Osteocyte (in vitro differentiated cells): ENCODE measurements around the gene TDRD12. TPM values are rescaled to one million over a fixed set of nuclear protein-coding genes. Genes with fewer than 3 reads are reported as not detected.
"Not testable (repeated sequence)": the region's sequence is repeated elsewhere in the genome, so short reads cannot be mapped to it uniquely, and the experiment has no call there.

Source experiments
- DNase-seq: peaks from one replicate; pipeline ENCODE4 v3.0.0; 2021; ENCODE audit warnings: mixed read lengths; ENCODE audit not compliant: unreplicated experiment; ENCODE audit errors: extremely low spot score
- H3K27ac Mint-ChIP-seq: one replicate; pipeline ENCODE4 v1.8.0; 2021; ENCODE audit warnings: mild to moderate bottlenecking, mixed read lengths; ENCODE audit not compliant: unreplicated experiment
- H3K27me3 Mint-ChIP-seq: one replicate; pipeline ENCODE4 v1.8.0; 2021; ENCODE audit warnings: mixed read lengths; ENCODE audit not compliant: unreplicated experiment
- H3K36me3 Mint-ChIP-seq: one replicate; pipeline ENCODE4 v1.8.0; 2021; ENCODE audit warnings: mixed read lengths; ENCODE audit not compliant: unreplicated experiment
- H3K4me1 Mint-ChIP-seq: one replicate; pipeline ENCODE4 v1.8.0; 2021; ENCODE audit warnings: mixed read lengths; ENCODE audit not compliant: unreplicated experiment
- H3K4me3 Mint-ChIP-seq: one replicate; pipeline ENCODE4 v1.8.0; 2021; ENCODE audit warnings: mild to moderate bottlenecking, moderate library complexity, mixed read lengths; ENCODE audit not compliant: unreplicated experiment
- H3K9me3 Mint-ChIP-seq: one replicate; pipeline ENCODE4 v1.8.0; 2021; ENCODE audit warnings: mixed read lengths; ENCODE audit not compliant: unreplicated experiment
- CTCF ChIP-seq: fragments of 200-600 bp; sonication (generic); IDR thresholded peaks from 2 replicates; pipeline ENCODE4 v1.5.0; 2021; ENCODE audit warnings: antibody characterized with exemption, mild to moderate bottlenecking, moderate library complexity
- total RNA-seq: library from RNA; stranded (reverse); gene quantifications from 2 replicates; pipeline ENCODE4 v1.2.1, GENCODE V29; 2021

TDRD12 gene
- total RNA-seq, 1 donor from 2014 or later: 0.11 TPM

- H3K9me3 Mint-ChIP-seq: no peaks in the 10 kb centered on the region
- no peak overlapping the region for H3K27ac Mint-ChIP-seq
- DNase-seq: no peak
- no peaks in the 10 kb centered on the region for H3K4me1 Mint-ChIP-seq
- TF ChIP-seq CTCF: no peak
- H3K27me3 Mint-ChIP-seq: no peaks in the 10 kb centered on the region
- no peaks in the 10 kb centered on the region for H3K36me3 Mint-ChIP-seq
- no peak overlapping the region for H3K4me3 Mint-ChIP-seq
These were observed 146.5 kb downstream of the TDRD12 start for GRCh38 chr19:32866061-32866460.

- no peak for DNase-seq
- H3K9me3 Mint-ChIP-seq: no peaks in the 10 kb centered on the region
- H3K4me1 Mint-ChIP-seq: no peaks in the 10 kb centered on the region
These were observed 147.1 kb downstream of the TDRD12 start for GRCh38 chr19:32866564-32867265.

DNA sequence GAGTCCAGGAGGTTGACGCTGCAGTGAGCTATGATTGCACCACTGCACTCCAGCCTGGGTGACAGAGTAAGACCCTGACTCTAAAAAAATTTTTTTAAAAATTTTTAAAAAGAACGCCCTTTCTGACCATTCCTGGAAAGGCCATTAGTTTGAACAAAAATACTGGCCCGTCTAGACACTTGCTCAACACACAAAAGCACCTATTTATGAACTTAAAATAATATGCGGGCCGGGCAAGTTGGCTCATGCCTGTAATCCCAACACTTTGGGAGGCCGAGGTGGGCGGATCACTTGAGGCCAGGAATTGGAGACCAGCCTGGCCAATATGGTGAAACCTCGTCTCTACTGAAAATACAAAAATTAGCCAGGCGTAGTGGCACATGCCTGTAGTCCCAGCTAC lies 147.9 kb downstream of the TDRD12 start:
- not testable (repeated sequence) for H3K36me3 Mint-ChIP-seq, H3K27ac Mint-ChIP-seq, DNase-seq, H3K4me1 Mint-ChIP-seq, H3K4me3 Mint-ChIP-seq, H3K27me3 Mint-ChIP-seq, H3K9me3 Mint-ChIP-seq

More at GRCh38 chr19:32866564-32867265, 147.1 kb downstream of the TDRD12 start:
- Mint-ChIP-seq H3K4me3 (no peak overlapping the region), H3K27me3 (no peaks in the 10 kb centered on the region), H3K36me3 (no peaks in the 10 kb centered on the region), H3K27ac (no peak overlapping the region)
- no peak for TF ChIP-seq CTCF

- TF ChIP-seq CTCF: no peak
- Mint-ChIP-seq H3K27ac (no peak overlapping the region), H3K36me3 (no peaks in the 10 kb centered on the region), H3K4me3 (no peak overlapping the region), H3K27me3 (no peaks in the 10 kb centered on the region), H3K9me3 (no peaks in the 10 kb centered on the region), H3K4me1 (no peaks in the 10 kb centered on the region)
- peak; percentile 68 for DNase-seq
These were observed 148.8 kb downstream of the TDRD12 start for GRCh38 chr19:32868206-32868950.

DNA sequence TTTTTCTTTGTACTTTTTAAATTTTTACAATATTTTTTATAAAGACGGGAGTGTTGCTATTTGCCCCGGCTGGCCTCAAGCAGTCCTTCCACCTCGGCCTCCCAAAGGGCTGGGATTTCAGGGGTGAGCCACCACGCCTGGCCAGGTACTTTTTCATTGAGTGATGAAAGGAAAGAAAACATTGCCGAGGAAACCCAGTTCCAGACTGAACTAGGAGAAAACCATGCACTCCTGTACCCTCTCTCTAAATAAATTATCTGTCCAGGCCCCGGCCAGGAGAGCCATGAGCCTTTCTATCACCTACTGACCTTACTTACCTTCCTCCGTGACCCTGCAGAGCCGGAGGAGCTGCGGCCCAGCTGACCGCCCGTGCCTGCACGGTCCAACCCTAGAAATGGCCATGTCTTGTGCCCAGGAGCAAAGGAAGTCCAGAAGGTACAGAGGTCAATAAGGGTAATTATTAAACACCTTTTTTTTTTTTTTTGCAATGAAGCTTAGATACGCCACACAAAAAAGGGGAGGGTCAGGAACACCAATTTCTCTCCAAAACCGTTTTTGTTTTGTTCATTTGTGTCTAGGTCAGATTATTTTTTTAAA lies 149.9 kb downstream of the TDRD12 start, which contains the start of gene SLC7A9:
Gene SLC7A9, minus strand, starts transcription at position 399 of the 597 bp plus-strand sequence. CDS start 1,233 bp downstream, outside the sequence.
- Mint-ChIP-seq H3K27me3 (no peaks in the 10 kb centered on the region), H3K4me1 (no peaks in the 10 kb centered on the region), H3K36me3 (no peaks in the 10 kb centered on the region), H3K9me3 (no peaks in the 10 kb centered on the region), H3K27ac (no peak within 1 kb of the TSS), H3K4me3 (no peak within 1 kb of the TSS)
- TF ChIP-seq CTCF: no peak
- DNase-seq: peak; percentile 59
